Neural crest cell (in vitro differentiated cells): ENCODE results near the gene DBP. TPM values are rescaled to one million over a fixed set of nuclear protein-coding genes. Genes with fewer than 3 reads are reported as not detected.
A peak's percentile ranks its signal among the peaks of the same experiment; 100 is the strongest.

Source experiments
- DNase-seq: peaks from one replicate; pipeline ENCODE4 v3.0.0; 2021; ENCODE audit warnings: low read depth, mixed read lengths, low spot score
- H3K27ac Mint-ChIP-seq: one replicate; pipeline ENCODE4 v1.8.0; 2021; ENCODE audit warnings: mild to moderate bottlenecking, mixed read lengths; ENCODE audit not compliant: unreplicated experiment
- H3K27me3 Mint-ChIP-seq: 2 replicates; pipeline ENCODE4 v1.8.0; 2021; ENCODE audit warnings: low read depth, mild to moderate bottlenecking, mixed read lengths
- H3K36me3 Mint-ChIP-seq: 2 replicates; pipeline ENCODE4 v1.8.0; 2021; ENCODE audit warnings: low read depth, mild to moderate bottlenecking, mixed read lengths
- H3K4me1 Mint-ChIP-seq: 2 replicates; pipeline ENCODE4 v1.8.0; 2021; ENCODE audit warnings: mixed read lengths
- H3K4me3 Mint-ChIP-seq: one replicate; pipeline ENCODE4 v1.8.0; 2021; ENCODE audit warnings: mild to moderate bottlenecking, mixed read lengths
- H3K9me3 Mint-ChIP-seq: 2 replicates; pipeline ENCODE4 v1.8.0; 2021; ENCODE audit warnings: mixed read lengths
- CTCF ChIP-seq: fragments of 200-600 bp; sonication (generic); conservative IDR thresholded peaks from 2 replicates; pipeline ENCODE4 v1.5.0; 2021; ENCODE audit warnings: antibody characterized with exemption, mild to moderate bottlenecking
- total RNA-seq: library from RNA; stranded (reverse); gene quantifications from 2 replicates; pipeline ENCODE4 v1.2.1, GENCODE V29; 2021

DBP gene
- total RNA-seq, 1 donor from 2014 or later, result 5.2 TPM

- H3K36me3 Mint-ChIP-seq, result peaks cover 2% of the 10 kb centered on the region
- H3K27me3 Mint-ChIP-seq, result peaks cover 53% of the 10 kb centered on the region
- peak overlapping the region; percentile 93 for H3K27ac Mint-ChIP-seq
- TF ChIP-seq CTCF, result no peak
- peaks cover 33% of the 10 kb centered on the region for H3K4me1 Mint-ChIP-seq
- DNase-seq, result peak; percentile 92
- peaks cover 4% of the 10 kb centered on the region for H3K9me3 Mint-ChIP-seq
- H3K4me3 Mint-ChIP-seq, result peak overlapping the region; percentile 85
Observed at GRCh38 chr19:48637449-48637947, 319 bp upstream of the DBP start.

GRCh38 chr19:48635966-48636858, 967 bp downstream of the DBP start:
- Mint-ChIP-seq H3K9me3 (peaks cover 4% of the 10 kb centered on the region), H3K4me3 (peak overlapping the region; percentile 83), H3K4me1 (peaks cover 42% of the 10 kb centered on the region), H3K27ac (no peak overlapping the region), H3K27me3 (peaks cover 53% of the 10 kb centered on the region), H3K36me3 (peaks cover 2% of the 10 kb centered on the region)
- DNase-seq, result no peak
- no peak for TF ChIP-seq CTCF

- Mint-ChIP-seq H3K27me3 (peaks cover 51% of the 10 kb centered on the region), H3K9me3 (peaks cover 4% of the 10 kb centered on the region), H3K4me1 (peaks cover 49% of the 10 kb centered on the region), H3K36me3 (peaks cover 2% of the 10 kb centered on the region), H3K4me3 (peak overlapping the region; percentile 74), H3K27ac (no peak overlapping the region)
- no peak for TF ChIP-seq CTCF
- no peak for DNase-seq
Observed at GRCh38 chr19:48635263-48635965, 1.8 kb downstream of the DBP start.

GRCh38 chr19:48634424-48635262, 2.5 kb downstream of the DBP start:
- peaks cover 57% of the 10 kb centered on the region for H3K4me1 Mint-ChIP-seq

More at GRCh38 chr19:48634424-48635262, 2.5 kb downstream of the DBP start:
- H3K9me3 Mint-ChIP-seq, result peaks cover 4% of the 10 kb centered on the region
- H3K27me3 Mint-ChIP-seq, result peaks cover 50% of the 10 kb centered on the region
- H3K36me3 Mint-ChIP-seq, result peaks cover 2% of the 10 kb centered on the region
- DNase-seq, result peak; percentile 83
- H3K4me3 Mint-ChIP-seq, result peak overlapping the region; percentile 74
- no peak for TF ChIP-seq CTCF
- no peak overlapping the region for H3K27ac Mint-ChIP-seq
